HCT116 (cell line): ENCODE results near the gene HMGB2.

Experiments used
- CTCF ChIP-seq, 3 experiments: fragments of 200-600 bp in 1 of 3; sonication (generic) in 1 of 3; IDR thresholded peaks in 2 of 3; conservative IDR thresholded peaks in 1 of 3; 2 replicates each; pipeline ENCODE4 v1.5.1; 2012 to 2017; ENCODE audit warnings: low read depth in 2 of 3, low read length in 2 of 3, antibody characterized with exemption in 1 of 3, borderline replicate concordance in 1 of 3, control low read depth in 1 of 3, mild to moderate bottlenecking in 1 of 3, mixed read lengths in 1 of 3, mixed run types in 1 of 3, moderate library complexity in 1 of 3; ENCODE audit not compliant: insufficient read depth in 1 of 3
- ELF1 ChIP-seq: IDR thresholded peaks from 2 replicates; pipeline ENCODE4 v1.6.1; 2012; ENCODE audit warnings: low read depth, borderline replicate concordance
- EZH2phosphoT487 ChIP-seq: fragments of 200-600 bp; IDR thresholded peaks from 2 replicates; pipeline ENCODE4 v1.6.1; 2018; ENCODE audit warnings: antibody characterized with exemption, borderline replicate concordance
- FOSL1 ChIP-seq: IDR thresholded peaks from 2 replicates; pipeline ENCODE4 v1.6.1; 2012; ENCODE audit warnings: low read depth
- JUND ChIP-seq: IDR thresholded peaks from 2 replicates; pipeline ENCODE4 v1.6.1; 2012
- POLR2A ChIP-seq: IDR thresholded peaks from 2 replicates; pipeline ENCODE4 v1.7.0; 2011; ENCODE audit warnings: borderline replicate concordance; ENCODE audit not compliant: insufficient read depth, insufficient read length; ENCODE audit errors: extremely low read depth
- POLR2AphosphoS5 ChIP-seq: IDR thresholded peaks from 2 replicates; pipeline ENCODE4 v1.6.1; 2011; ENCODE audit warnings: mild to moderate bottlenecking, low read depth, low read length, moderate library complexity
- SIN3A ChIP-seq: IDR thresholded peaks from 2 replicates; pipeline ENCODE4 v1.6.1; 2012; ENCODE audit warnings: low read depth
- TCF7L2 ChIP-seq: IDR thresholded peaks from 2 replicates; pipeline ENCODE4 v1.7.0; 2011; ENCODE audit warnings: borderline replicate concordance, inconsistent platforms; ENCODE audit not compliant: insufficient read depth, insufficient read length; ENCODE audit errors: extremely low read depth
- ZNF274 ChIP-seq: fragments of 200-500 bp; sonication (Bioruptor generic); IDR thresholded peaks from 2 replicates; pipeline ENCODE4 v1.6.1; 2014; ENCODE audit warnings: mild to moderate bottlenecking, low read depth, low read length, inconsistent platforms

GRCh38 chr4:173374588-173374987 is 40.4 kb upstream of the HMGB2 start:
- TF ChIP-seq CTCF (IDR thresholded peaks at IDR 0.05 in 2 of 3, conservative IDR thresholded peaks at IDR 0.05 in 1 of 3; ENCODE audit: borderline replicate concordance in 1 of 3, insufficient read depth in 1 of 3, low read depth in 2 of 3, low read length in 2 of 3) (no peak), ZNF274 (no peak), FOSL1 (no peak), ELF1 (no peak), TCF7L2 (no peak), POLR2A (no peak), EZH2phosphoT487 (no peak), POLR2AphosphoS5 (no peak), SIN3A (no peak), JUND (no peak)
